ENCODE measurements around the gene SYAP1.

GRCh38 chrX:16754019-16754418 is 34.6 kb downstream of the SYAP1 start:
- TF ChIP-seq CTCF (IDR thresholded peaks at IDR 0.05), result no peak
- TF ChIP-seq POLR2AphosphoS5 (IDR thresholded peaks at IDR 0.05), result no peak

Data from suprapubic skin (tissue), 3 donors.